ENCODE data around the gene SERPINA9.

DNA sequence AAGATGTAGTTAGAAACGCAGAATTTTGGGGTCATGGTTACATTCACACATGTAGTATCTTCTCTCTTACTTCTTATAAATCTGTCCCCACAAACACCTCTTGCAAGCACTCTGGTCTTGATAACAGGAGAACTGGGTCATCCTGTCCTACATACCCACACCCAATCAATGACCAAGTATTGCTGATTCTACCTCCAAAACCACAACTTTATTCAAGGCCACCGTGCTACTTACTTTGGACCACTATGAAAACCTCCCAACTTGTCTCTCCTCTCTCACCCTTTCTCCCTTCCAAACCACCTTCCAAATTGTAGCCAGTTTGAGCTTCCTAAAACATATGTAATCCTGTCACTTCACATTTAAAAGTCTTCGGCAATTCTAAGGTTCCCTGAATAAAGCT is 28.8 kb downstream of the SERPINA9 start:
- TF ChIP-seq, protein P1, sequence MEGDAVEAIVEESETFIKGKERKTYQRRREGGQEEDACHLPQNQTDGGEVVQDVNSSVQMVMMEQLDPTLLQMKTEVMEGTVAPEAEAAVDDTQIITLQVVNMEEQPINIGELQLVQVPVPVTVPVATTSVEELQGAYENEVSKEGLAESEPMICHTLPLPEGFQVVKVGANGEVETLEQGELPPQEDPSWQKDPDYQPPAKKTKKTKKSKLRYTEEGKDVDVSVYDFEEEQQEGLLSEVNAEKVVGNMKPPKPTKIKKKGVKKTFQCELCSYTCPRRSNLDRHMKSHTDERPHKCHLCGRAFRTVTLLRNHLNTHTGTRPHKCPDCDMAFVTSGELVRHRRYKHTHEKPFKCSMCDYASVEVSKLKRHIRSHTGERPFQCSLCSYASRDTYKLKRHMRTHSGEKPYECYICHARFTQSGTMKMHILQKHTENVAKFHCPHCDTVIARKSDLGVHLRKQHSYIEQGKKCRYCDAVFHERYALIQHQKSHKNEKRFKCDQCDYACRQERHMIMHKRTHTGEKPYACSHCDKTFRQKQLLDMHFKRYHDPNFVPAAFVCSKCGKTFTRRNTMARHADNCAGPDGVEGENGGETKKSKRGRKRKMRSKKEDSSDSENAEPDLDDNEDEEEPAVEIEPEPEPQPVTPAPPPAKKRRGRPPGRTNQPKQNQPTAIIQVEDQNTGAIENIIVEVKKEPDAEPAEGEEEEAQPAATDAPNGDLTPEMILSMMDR (IDR thresholded peaks at IDR 0.05; ENCODE audit: insufficient read depth, low read length, poor library complexity, severe bottlenecking) = no peak
- no peak for TF ChIP-seq EZH2phosphoT487 (conservative IDR thresholded peaks at IDR 0.05; ENCODE audit: low read length)

Measured in SU-DHL-6 (cell line).